H1 (cell line): ENCODE results near the gene HTR1B. TPM values are rescaled to one million over a fixed set of nuclear protein-coding genes. Genes with fewer than 3 reads are reported as not detected.

ENCODE experiments used
- ASH2L ChIP-seq: fragments of 200-600, 300-600 bp; sonication (generic); IDR thresholded peaks from one replicate; pipeline ENCODE4 v1.7.1; 2017; ENCODE audit warnings: low read length
- CREB1 ChIP-seq: IDR thresholded peaks from 2 replicates; pipeline ENCODE4 v1.6.1; 2012; ENCODE audit warnings: inconsistent platforms
- EGR1 ChIP-seq: IDR thresholded peaks from 2 replicates; pipeline ENCODE4 v1.6.1; 2011; ENCODE audit warnings: low read depth, low read length, borderline replicate concordance
- FOSL1 ChIP-seq: IDR thresholded peaks from 2 replicates; pipeline ENCODE4 v1.6.1; 2011; ENCODE audit warnings: mild to moderate bottlenecking, low read depth, low read length, moderate library complexity; ENCODE audit not compliant: insufficient read depth
- JUND ChIP-seq: IDR thresholded peaks from 2 replicates; pipeline ENCODE4 v1.6.1; 2011; ENCODE audit warnings: mild to moderate bottlenecking, improper control_type of control experiment, low read length
- NANOG ChIP-seq: IDR thresholded peaks from 2 replicates; pipeline ENCODE4 v1.6.1; 2011; ENCODE audit warnings: low read length, low read depth, mild to moderate bottlenecking, inconsistent platforms; ENCODE audit not compliant: insufficient read depth, poor library complexity, severe bottlenecking
- RNF2 ChIP-seq: fragments of 200-900, 300-1000 bp; sonication (generic); IDR thresholded peaks from 2 replicates; pipeline ENCODE4 v1.7.1; 2016; ENCODE audit warnings: borderline replicate concordance, low read depth, mild to moderate bottlenecking, antibody characterized with exemption, low read length; ENCODE audit not compliant: poor library complexity, severe bottlenecking; ENCODE audit errors: missing control alignments
- RXRA ChIP-seq: IDR thresholded peaks from 2 replicates; pipeline ENCODE4 v1.6.1; 2011; ENCODE audit warnings: low read depth, mild to moderate bottlenecking, low read length, moderate library complexity; ENCODE audit not compliant: insufficient read depth
- polyA plus RNA-seq, 7 experiments: library from polyadenylated mRNA; depleted of rRNA in 3 of 7; stranded (reverse) in 5 of 7; unstranded in 2 of 7; fragments of >200 nt in 5 of 7; fragments of 200-250 nt in 2 of 7; gene quantifications; 1 replicate in 5 of 7; 2 replicates in 1 of 7; 4 replicates in 1 of 7; pipeline versions ENCODE4 v1.2.1 to v1.2.3, GENCODE V29; 2011 to 2013; ENCODE audit warnings: missing spikeins in 2 of 7, mixed read lengths in 2 of 7
- total RNA-seq: library from RNA; stranded (reverse); fragmentation: NEBNext Ultra II Directional; extraction: Animal tissue kit (Norgen Biotek cat#: 25700); gene quantifications from 2 replicates; pipeline ENCODE4 v1.2.1, GENCODE V29; 2021
- TF ChIP-seq, protein P1 (sequence below): IDR thresholded peaks from 2 replicates; pipeline ENCODE4 v1.6.1; 2012; ENCODE audit warnings: inconsistent platforms

Gene HTR1B
- total and polyA plus RNA-seq, 2 of the 8 experiments (the other 6 are each of a cell fraction or from before 2014, with no cell fraction given) = 1.1 to 1.4 TPM

DNA sequence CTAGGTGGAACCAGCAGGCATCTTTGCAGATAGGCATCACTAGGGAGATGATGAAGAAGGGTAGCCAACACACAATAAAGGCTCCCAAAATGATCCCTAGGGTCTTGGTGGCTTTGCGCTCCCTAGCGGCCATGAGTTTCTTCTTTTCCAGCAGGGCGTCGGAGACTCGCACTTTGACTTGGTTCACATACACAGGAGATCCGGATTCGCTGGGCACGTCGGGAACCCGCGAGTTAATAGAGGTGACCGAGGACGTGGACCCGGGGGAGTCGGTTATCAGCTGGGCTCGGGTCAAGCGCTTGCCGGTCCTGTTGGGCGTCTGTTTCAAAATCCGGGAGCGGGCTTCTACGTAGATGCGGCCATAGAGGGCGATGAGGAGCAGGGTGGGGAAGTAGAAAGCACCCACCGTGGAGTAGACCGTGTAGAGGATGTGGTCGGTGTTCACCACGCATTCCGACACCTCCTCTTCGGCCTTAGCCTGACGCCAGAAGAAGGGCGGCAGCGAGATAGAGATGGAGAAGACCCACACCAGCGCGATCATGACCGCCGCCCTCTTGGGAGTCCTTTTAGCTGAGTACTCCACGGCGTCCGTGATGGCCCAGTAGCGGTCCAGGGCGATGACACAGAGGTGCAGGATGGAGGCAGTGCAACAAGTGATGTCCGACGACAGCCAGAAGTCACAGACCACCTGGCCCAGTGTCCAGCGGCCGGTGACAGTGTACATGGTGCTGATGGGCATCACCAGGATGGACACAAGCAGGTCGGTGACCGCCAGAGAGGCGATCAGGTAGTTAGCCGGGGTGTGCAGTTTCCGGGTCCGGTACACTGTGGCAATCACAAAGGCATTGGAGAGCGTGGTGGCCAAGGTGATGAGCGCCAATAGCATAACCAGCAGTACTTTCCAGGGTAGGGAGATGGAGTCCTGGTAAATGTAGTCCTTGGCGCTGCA is 658 bp downstream of the HTR1B start (continued):
- TF ChIP-seq, protein P1, sequence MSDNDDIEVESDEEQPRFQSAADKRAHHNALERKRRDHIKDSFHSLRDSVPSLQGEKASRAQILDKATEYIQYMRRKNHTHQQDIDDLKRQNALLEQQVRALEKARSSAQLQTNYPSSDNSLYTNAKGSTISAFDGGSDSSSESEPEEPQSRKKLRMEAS = no peak; the same call in 1 of the 2 replicates
- no peak for TF ChIP-seq FOSL1
- TF ChIP-seq EGR1 = no peak
- peak; percentile 39 for TF ChIP-seq RNF2
- peak; percentile 63; the same call in 1 of the 2 replicates for TF ChIP-seq CREB1
- no peak for TF ChIP-seq RXRA
- TF ChIP-seq NANOG = no peak
- TF ChIP-seq JUND = no peak
- TF ChIP-seq ASH2L = no peak
- TF ChIP-seq, all 59 proteins: peak for 9
